ENCODE results near the gene MMP8.

DNA sequence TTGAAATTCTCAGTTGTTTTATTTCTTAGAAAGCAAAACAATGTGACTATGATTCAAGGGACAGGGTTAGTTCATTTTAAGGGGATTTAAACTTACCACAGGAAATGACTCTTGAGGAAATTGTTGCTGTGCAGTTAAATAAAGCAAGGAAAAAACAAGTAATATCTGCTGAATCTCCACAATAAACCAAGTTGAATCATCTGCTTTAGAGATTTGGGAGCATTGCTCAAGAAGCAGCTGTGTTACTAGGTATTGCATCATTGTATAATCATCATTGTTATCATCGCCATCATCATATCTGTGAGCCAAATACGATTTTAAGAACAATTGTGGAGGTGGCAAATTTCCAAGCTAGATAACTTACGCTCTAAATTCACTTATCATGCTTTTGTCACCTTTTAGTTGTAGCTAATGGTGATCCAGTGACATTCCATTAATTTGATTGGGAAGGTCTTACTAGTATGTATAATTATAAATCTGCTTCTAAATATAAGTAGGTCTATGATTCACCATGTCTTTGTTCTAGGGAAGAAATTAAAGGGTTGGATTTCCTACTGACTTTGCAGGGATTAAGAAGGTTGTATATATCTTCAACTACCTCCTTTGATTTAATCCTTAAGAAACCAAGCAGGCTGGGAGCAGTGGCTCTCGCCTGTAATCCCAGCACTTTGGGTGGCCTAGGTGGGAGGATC is 35.7 kb upstream of the MMP8 start:
- TF ChIP-seq EZH2 (IDR thresholded peaks at IDR 0.05) = no peak
- TF ChIP-seq POLR2AphosphoS5 (IDR thresholded peaks at IDR 0.05; ENCODE audit: borderline replicate concordance, low read depth, low read length) = no peak; the same call in 1 of the 2 replicates
- no peak for TF ChIP-seq FOXP2 (optimal IDR thresholded peaks at IDR 0.05; ENCODE audit: control extremely low read depth, extremely low read length, insufficient read depth)

All from SK-N-MC (cell line).